Retinal pigment epithelial cell (primary cell): ENCODE data around the gene CFD.
"Not testable (repeated sequence)": the region's sequence is repeated elsewhere in the genome, so short reads cannot be mapped to it uniquely, and the experiment has no call there.

Experiments
- DNase-seq: peaks from one replicate; pipeline ENCODE4 v3.0.0-alpha.2; 2010; ENCODE audit warnings: low read depth
- H3K4me3 ChIP-seq: 2 replicates; pipeline ENCODE4 v1.5.1; 2011; ENCODE audit warnings: mild to moderate bottlenecking, low read length, control low read depth, moderate library complexity
- TF ChIP-seq, protein P1 (sequence below): conservative IDR thresholded peaks from 2 replicates; pipeline ENCODE4 v1.5.1; 2011; ENCODE audit warnings: low read depth, low read length, control low read depth, inconsistent platforms

The CFD gene

DNA sequence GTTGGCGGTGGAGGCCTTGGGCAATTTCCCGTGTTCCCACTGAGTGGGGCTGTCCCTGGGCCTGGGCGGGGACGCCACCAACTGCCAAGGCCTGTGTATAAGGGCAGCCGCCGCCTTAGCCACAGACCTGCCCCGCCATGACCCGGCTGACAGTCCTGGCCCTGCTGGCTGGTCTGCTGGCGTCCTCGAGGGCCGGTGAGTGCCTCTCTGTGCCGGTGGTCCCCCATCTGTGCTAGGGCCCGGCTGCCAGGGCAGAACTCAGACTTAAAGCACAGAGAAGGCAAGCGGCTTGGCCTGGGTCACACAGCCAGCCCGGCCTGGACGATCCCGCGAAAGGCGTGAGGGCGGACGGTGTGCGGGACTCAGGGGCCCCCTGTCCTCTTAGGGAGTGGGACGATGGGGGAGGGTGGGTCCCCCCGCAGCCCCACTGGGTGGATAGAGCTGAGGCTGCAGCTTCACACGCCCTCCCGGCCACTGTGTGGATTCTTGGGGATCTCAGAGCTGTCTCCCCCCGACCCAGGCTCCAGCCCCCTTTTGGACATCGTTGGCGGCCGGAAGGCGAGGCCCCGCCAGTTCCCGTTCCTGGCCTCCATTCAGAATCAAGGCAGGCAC lies 31.6 kb upstream of the CFD start, which contains the start of gene AZU1:
TSS of gene AZU1 (plus strand) at position 128 of the 612 bp plus-strand sequence. CDS start at position 138, 10 bp downstream.
- no peak within 1 kb of the TSS for H3K4me3 ChIP-seq
- DNase-seq = no peak
- TF ChIP-seq, protein P1, sequence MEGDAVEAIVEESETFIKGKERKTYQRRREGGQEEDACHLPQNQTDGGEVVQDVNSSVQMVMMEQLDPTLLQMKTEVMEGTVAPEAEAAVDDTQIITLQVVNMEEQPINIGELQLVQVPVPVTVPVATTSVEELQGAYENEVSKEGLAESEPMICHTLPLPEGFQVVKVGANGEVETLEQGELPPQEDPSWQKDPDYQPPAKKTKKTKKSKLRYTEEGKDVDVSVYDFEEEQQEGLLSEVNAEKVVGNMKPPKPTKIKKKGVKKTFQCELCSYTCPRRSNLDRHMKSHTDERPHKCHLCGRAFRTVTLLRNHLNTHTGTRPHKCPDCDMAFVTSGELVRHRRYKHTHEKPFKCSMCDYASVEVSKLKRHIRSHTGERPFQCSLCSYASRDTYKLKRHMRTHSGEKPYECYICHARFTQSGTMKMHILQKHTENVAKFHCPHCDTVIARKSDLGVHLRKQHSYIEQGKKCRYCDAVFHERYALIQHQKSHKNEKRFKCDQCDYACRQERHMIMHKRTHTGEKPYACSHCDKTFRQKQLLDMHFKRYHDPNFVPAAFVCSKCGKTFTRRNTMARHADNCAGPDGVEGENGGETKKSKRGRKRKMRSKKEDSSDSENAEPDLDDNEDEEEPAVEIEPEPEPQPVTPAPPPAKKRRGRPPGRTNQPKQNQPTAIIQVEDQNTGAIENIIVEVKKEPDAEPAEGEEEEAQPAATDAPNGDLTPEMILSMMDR = no peak

DNA sequence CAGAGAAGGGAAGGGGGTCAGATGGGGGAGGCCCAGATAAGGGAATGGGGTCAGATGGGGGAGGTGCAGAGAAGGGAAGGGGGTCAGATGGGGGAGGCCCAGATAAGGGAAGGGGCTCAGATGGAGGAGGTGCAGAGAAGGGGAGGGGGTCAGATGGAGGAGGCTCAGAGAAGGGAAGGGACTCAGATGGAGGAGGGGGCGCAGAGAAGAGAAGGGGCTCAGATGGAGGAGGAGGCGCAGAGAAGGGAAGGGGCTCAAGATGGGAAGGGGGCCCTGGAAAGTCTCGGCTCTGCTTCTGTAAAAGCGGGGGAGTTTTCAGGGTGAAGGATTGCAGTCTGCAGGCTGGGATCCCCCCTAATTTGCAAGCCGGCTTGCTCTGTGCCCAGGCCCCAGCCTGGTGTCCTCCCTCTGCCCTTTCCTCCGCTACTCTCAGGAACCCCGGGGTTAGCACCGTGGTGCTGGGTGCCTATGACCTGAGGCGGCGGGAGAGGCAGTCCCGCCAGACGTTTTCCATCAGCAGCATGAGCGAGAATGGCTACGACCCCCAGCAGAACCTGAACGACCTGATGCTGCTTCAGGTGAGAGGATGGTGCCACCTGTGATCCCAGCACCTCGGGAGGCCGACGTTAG lies 30.2 kb upstream of the CFD start:
- no peak overlapping the region for H3K4me3 ChIP-seq
- DNase-seq = no peak
- TF ChIP-seq, protein P1 = no peak

DNA sequence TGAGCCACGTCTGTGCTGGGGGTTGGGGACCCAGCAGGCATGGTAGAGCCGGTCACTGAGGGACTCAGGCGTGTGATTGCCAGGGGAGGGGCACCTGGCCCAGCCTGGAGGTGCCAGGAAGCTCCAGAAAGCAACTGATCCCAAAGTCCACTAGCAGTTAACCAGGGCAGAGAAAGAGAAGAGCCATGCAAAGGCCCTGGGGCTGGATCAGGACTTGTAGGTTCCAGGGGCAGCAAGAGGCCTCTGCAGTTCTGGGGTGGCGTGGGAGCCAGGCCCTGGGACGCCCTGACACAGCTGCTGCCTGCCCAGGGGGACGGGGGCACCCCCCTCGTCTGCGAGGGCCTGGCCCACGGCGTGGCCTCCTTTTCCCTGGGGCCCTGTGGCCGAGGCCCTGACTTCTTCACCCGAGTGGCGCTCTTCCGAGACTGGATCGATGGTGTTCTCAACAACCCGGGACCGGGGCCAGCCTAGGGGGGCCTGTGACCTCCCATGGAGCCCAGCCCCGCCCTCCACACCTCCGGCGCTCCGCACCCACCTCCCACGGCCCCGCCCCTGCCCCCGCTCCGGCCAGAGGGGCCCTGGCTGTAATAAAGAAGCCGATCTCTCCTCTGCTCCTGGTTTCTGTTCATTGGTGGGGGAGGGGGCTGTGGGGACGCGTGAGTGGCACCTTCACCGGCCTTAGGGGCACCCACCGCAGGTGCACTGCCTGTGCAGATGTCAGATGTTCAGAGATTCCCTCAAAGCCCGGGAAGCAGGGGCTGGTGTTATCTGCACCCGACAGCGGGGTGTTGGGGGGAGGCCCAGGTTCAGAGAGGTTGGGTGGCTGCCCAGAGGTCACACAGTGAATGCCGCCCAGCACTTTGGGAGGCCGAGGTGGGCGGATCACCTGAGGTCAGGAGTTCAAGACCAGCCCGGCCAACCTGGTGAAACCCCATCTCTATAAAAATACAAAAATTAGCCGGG lies 27.8 kb upstream of the CFD start:
- no peak for DNase-seq
- TF ChIP-seq, protein P1 = no peak
- H3K4me3 ChIP-seq = no peak overlapping the region

DNA sequence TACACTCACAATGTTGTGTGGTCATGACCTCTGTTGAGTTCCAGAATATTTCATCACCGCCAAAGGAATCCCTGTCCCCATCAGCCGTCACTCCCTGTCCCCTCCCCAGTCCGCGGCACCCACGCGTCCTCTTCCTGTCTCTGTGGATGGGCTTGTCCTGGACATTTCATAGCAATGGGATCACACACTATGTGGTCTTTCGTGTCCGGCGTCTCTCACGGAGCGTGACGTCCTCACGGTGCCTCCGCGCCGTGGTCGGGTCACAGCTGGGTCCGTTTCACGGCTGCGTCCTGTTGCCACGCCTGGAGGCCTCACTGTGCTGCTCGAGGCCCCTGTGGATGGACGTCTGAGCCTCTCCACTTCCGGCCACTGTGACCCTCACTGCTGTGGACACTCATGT lies 25.2 kb upstream of the CFD start:
- no peak for DNase-seq
- TF ChIP-seq, protein P1 = no peak
- H3K4me3 ChIP-seq = no peak overlapping the region

DNA sequence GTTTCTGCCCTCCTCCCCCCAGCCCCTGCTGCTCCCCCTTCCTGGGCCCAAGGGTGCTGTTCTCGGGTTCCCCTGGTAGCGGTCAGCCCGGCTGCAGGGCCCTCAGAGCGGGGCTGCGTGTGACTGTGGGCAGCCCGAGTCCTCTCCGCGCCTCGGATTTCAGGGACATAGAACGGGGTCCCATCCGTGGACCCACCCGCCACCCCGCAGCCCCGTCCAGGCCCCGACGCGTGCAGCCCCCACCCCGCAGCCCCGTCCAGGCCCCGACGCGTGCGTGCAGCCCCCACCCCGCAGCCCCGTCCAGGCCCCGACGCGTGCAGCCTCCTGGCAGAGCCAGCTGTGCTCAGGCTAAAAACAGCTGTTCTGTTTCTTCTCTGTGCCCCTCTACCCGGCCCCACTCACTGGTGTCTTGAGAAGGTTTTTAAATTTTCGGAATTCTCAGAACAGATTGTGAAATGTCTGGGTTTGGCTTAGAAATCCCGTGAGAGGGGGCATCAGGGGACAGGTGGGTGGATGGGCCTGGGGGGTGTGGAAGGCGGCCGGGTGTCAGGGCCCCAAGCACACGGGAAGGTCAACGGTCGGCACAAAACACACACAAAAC lies 24.2 kb upstream of the CFD start:
- TF ChIP-seq, protein P1 = no peak
- no peak for DNase-seq
- no peak overlapping the region for H3K4me3 ChIP-seq

DNA sequence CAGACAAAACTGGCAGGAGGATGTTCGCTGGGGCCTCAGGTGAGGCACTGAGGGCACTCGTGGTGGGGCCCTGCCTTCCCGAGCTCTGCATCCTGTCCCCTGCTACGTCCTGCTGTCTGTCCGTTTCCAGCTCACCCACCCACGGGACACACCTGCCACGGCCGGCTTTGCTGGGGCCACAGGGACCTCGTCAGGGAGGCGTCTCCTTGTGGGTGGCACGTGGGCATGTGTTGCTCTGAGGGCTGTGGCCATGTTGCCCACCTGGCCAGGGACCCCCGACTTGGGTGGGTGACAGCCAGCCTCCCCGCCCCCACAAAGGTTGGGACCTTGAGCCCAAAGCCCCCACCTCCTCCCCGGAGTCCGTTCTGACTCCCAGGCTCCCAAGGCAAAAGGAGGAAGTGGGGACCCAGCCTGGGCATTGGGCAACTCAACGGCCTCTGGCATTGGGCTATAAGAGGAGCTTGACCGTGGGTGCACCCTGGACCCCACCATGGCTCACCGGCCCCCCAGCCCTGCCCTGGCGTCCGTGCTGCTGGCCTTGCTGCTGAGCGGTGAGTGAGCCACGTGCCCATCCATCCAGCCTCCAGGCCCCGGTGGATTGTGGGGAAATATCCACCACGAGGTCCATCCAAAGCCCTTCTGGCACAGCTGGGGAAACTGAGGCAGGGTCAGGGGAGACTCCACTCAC lies 18.8 kb upstream of the CFD start, which contains the start of gene PRTN3:
TSS of gene PRTN3 (plus strand) at position 481 of the 688 bp plus-strand sequence. CDS start at position 491, 10 bp downstream.
- TF ChIP-seq, protein P1 = no peak
- no peak for DNase-seq

DNA sequence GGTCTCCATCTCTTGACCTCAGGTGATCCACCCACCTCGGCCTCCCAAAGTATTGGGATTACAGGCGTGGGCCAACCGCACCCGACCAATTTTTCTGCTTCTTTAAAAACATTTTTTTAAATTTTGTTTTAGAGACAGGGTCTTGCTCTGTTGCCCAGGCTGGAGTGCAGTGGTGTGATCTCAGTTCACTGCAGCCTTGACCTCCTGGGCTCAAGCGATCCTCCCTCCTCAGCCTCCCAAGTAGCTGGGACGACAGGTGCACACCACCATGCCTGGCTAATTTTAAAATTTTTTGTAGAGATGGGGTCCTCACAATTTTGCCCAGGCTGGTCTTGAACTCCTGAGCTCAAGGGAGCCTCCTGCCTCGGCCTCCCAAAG lies 16.7 kb upstream of the CFD start:
- DNase-seq, H3K4me3 ChIP-seq: not testable (repeated sequence)

More for the DNA sequence above, 18.8 kb upstream of the CFD start, which contains the start of gene PRTN3:
- no peak within 1 kb of the TSS for H3K4me3 ChIP-seq
